Hematopoietic multipotent progenitor cell treated with erythropoietin and hydrocortisone succinate and interleukin-3 and kit ligand, for 6 days (in vitro differentiated cells): ENCODE results near the gene COX14.

Experiments
- DNase-seq: peaks from one replicate; pipeline ENCODE4 v3.0.0-alpha.2; 2015

COX14 gene

GRCh38 chr12:50166799-50167048 is 54.7 kb downstream of the COX14 start:
- DNase-seq: peak; percentile 53

- peak; percentile 99 for DNase-seq
Measured at GRCh38 chr12:50167049-50167828, 55.2 kb downstream of the COX14 start, which contains the start of gene CERS5. CERS5 (minus strand) TSS chr12:50167369; CDS start chr12:50167297, 72 bp downstream.
